ENCODE data around the gene CTRB2. TPM values are rescaled to one million over a fixed set of nuclear protein-coding genes. Genes with fewer than 3 reads are reported as not detected.

Gene CTRB2
- total and polyA plus RNA-seq, 2 of the 8 experiments (the other 6 are each of a cell fraction or from before 2014, with no cell fraction given), result not detected

DNA sequence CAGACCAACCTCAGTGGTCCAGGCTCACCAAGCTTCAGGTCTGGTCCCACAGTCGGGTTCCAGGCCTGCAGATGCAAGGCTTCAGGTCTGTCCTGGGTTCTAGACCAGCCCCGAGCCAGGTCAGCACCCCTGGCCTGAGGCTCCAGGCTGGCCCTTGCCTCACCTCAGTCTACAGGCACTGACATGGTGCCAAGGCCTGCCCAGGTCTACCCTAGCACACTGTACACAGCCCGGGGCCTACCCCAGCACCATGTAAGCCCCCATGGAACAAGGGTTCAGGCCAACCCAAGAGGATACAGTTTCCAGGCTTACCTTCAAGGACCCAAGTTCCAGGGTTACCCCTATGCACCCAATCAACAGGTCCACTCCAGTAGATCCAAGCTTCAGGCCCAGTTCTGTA lies 31.9 kb downstream of the CTRB2 start:
- Histone ChIP-seq H3K79me2 (ENCODE audit: control insufficient read depth in 1 of 2, insufficient read depth in 2 of 2, low read length in 2 of 2) (no peaks in the 10 kb centered on the region), H3K18ac (ENCODE audit: extremely low read depth, low read length) (no peak overlapping the region)

More for the DNA sequence above, 31.9 kb downstream of the CTRB2 start:
- TF ChIP-seq CBX5 (IDR thresholded peaks at IDR 0.05; ENCODE audit: low read depth, low read length), result no peak
- TF ChIP-seq POLR2AphosphoS5 (IDR thresholded peaks at IDR 0.05; ENCODE audit: low read depth, low read length), result no peak
- no peak for TF ChIP-seq CEBPB (IDR thresholded peaks at IDR 0.05; ENCODE audit: low read depth, low read length)
- no peak for TF ChIP-seq GTF2F1 (IDR thresholded peaks at IDR 0.05; ENCODE audit: borderline replicate concordance, low read depth, low read length)
- TF ChIP-seq CTBP2 (IDR thresholded peaks at IDR 0.05; ENCODE audit: borderline replicate concordance, insufficient read depth, insufficient read length, low read length), result no peak
- no peak for TF ChIP-seq TAF1 (IDR thresholded peaks at IDR 0.05; ENCODE audit: low read depth, low read length)
- no peak overlapping the region; the same call in 1 of the 2 replicates for H4K8ac ChIP-seq (ENCODE audit: extremely low read depth, insufficient read depth, low read length)
- H3K27me3 ChIP-seq (replicated peaks in 1 of 4; ENCODE audit: control insufficient read depth in 3 of 4, extremely low read depth in 1 of 4, insufficient read depth in 3 of 4, low read length in 3 of 4), result no peaks in the 10 kb centered on the region
- ChIA-PET CTCF (ENCODE audit: partially characterized antibody) (interaction anchor here (1.2 to 1.6 kb wide), 2 partner anchors 24 to 59 kb away, joined by 3 read pairs; no protein-coding TSS in a partner anchor), POLR2A (ENCODE audit: partially characterized antibody) (no interaction called here)
- no peak overlapping the region for H3K23ac ChIP-seq (ENCODE audit: insufficient read length)
- peaks cover 35 to 41% of the 10 kb centered on the region in 2 experiments for H3K9me3 ChIP-seq (ENCODE audit: insufficient read depth in 2 of 2, low read depth in 1 of 2, low read length in 1 of 2)
- H2BK20ac ChIP-seq (ENCODE audit: low read length), result no peak overlapping the region
- no peaks in the 10 kb centered on the region for H3K4me1 ChIP-seq (replicated peaks in 1 of 4; ENCODE audit: control insufficient read depth in 3 of 4, insufficient read depth in 4 of 4, low read length in 3 of 4)
- H3K14ac ChIP-seq (ENCODE audit: insufficient read length), result no peak overlapping the region
- H4K20me1 ChIP-seq (replicated peaks in 1 of 2; ENCODE audit: control insufficient read depth in 1 of 2, insufficient read depth in 2 of 2, low read length in 2 of 2), result no peaks in the 10 kb centered on the region
- no peak overlapping the region for H3K56ac ChIP-seq (replicated peaks; ENCODE audit: insufficient read length, low read depth, low read length)
- H2AK5ac ChIP-seq (ENCODE audit: low read depth, low read length), result no peak overlapping the region
- H2BK15ac ChIP-seq (ENCODE audit: low read length), result no peak overlapping the region
- H3K36me3 ChIP-seq (ENCODE audit: control insufficient read depth in 2 of 4, insufficient read depth in 4 of 4, low read length in 3 of 4), result peaks cover 3 to 20% (median 14%) of the 10 kb centered on the region in 4 experiments; a peak in 6 of 8 replicates
- no peak overlapping the region for H4K5ac ChIP-seq (ENCODE audit: insufficient read length, low read depth, low read length)
- no peak overlapping the region for H3K4me2 ChIP-seq (ENCODE audit: insufficient read depth in 1 of 2, low read depth in 2 of 2, low read length in 2 of 2)
- H3K79me1 ChIP-seq (ENCODE audit: low read depth, low read length), result no peaks in the 10 kb centered on the region
- H2BK12ac ChIP-seq (ENCODE audit: low read depth, low read length), result no peak overlapping the region; the same call in 1 of the 2 replicates
- H2BK120ac ChIP-seq (replicated peaks; ENCODE audit: low read depth, low read length), result no peak overlapping the region
- no peak overlapping the region for H3K4ac ChIP-seq (replicated peaks; ENCODE audit: insufficient read length, low read depth, low read length)
- WGBS, 2 experiments (ENCODE audit: extremely low coverage in 1 of 2, insufficient coverage in 1 of 2, insufficient read length in 1 of 2, insufficient replicate concordance in 2 of 2, low coverage in 1 of 2, low lambda C conversion rate in 2 of 2, missing lambda C conversion rate in 1 of 2), result 98% methylated on average over 3 of the region's 3 CpGs; no CpG with 5 or more reads in 1 of the 2 experiments
- DNase-seq (ENCODE audit: low read depth in 1 of 2, low spot score in 2 of 2) (no peak), FAIRE-seq (no peak)
- no peak overlapping the region for H3K9ac ChIP-seq (replicated peaks in 1 of 4; ENCODE audit: extremely low read depth in 1 of 4, low read depth in 3 of 4, low read length in 3 of 4)
- H3K27ac ChIP-seq (ENCODE audit: low read depth, low read length), result no peak overlapping the region
- no peak overlapping the region for H2AFZ ChIP-seq (ENCODE audit: low read length)
- H3K4me3 ChIP-seq (ENCODE audit: extremely low read depth in 1 of 4, insufficient read depth in 2 of 4, low read depth in 3 of 4, low read length in 4 of 4), result no peak overlapping the region
- H3K23me2 ChIP-seq (ENCODE audit: low read depth, low read length), result no peaks in the 10 kb centered on the region
- H2BK5ac ChIP-seq (ENCODE audit: low read depth, low read length), result no peak overlapping the region
- H4K91ac ChIP-seq (replicated peaks; ENCODE audit: insufficient read length, low read length), result no peak overlapping the region
